ENCODE data around the gene CD247. TPM values are rescaled to one million over a fixed set of nuclear protein-coding genes. Genes with fewer than 3 reads are reported as not detected.

CD247 gene
- total and polyA plus RNA-seq, 9 of the 15 experiments (the other 6 are each of a cell fraction or from before 2014, with no cell fraction given): 0.08 to 0.42 (median 0.28) TPM; not detected in 5

- Histone ChIP-seq H3K27me3 (ENCODE audit: control insufficient read depth in 2 of 2, insufficient read depth in 2 of 2, low read length in 2 of 2) (peaks cover 8 to 21% of the 10 kb centered on the region in 2 experiments), H4K20me1 (replicated peaks; ENCODE audit: control insufficient read depth, insufficient read depth, low read length) (0 out of 2 replicates have a peak, but pooled peaks cover 3% of the 10 kb centered on the region), H3K4me1 (replicated peaks in 1 of 2; ENCODE audit: control insufficient read depth in 2 of 2, insufficient read depth in 2 of 2, low read length in 2 of 2) (peaks cover 0 to 4% of the 10 kb centered on the region in 2 experiments; a peak in 2 of 5 replicates), H3K36me3 (ENCODE audit: control insufficient read depth, insufficient read depth, low read length) (no peaks in the 10 kb centered on the region), H3K9ac (ENCODE audit: insufficient read depth in 1 of 2, low read depth in 2 of 2, low read length in 2 of 2) (no peak overlapping the region; a peak in 1 of 4 replicates), H2AFZ (ENCODE audit: low read depth, low read length) (peak overlapping the region; percentile 48), H3K4me3 (no peak overlapping the region), H3K27ac (ENCODE audit: extremely low read depth, low read depth, low read length) (no peak overlapping the region), H3K9me3 (replicated peaks; ENCODE audit: control insufficient read depth, insufficient read depth, low read depth, low read length) (no peaks in the 10 kb centered on the region), H3K79me2 (ENCODE audit: control insufficient read depth, insufficient read depth, low read length) (no peaks in the 10 kb centered on the region), H3K4me2 (ENCODE audit: insufficient read depth, low read length) (0 out of 2 replicates have a peak overlapping the region, but pooled peaks have one; percentile 6), H3K9me1 (ENCODE audit: control insufficient read depth, insufficient read depth, low read length) (no peaks in the 10 kb centered on the region)
- no peak; the same call in 2 of the 3 replicates for ATAC-seq
- BruUV-seq (replicated peaks): no TSS peak
- ChIA-PET CTCF (ENCODE audit: low intra/inter-chr PET ratio) (no interaction called here), POLR2A (interaction anchor here (0.8 to 1.8 kb wide), 5 partner anchors 10 to 172 kb away, joined by 3 to 10 read pairs (median 3); no protein-coding TSS in a partner anchor)
- FAIRE-seq: no peak
- DNase-seq (ENCODE audit: extremely low read depth in 1 of 4, low spot score in 3 of 4): no peak
- TF ChIP-seq ZC3H4 (CRISPR knock-in tag; IDR thresholded peaks at IDR 0.05; ENCODE audit: borderline replicate concordance) (no peak), E4F1 (CRISPR knock-in tag; IDR thresholded peaks at IDR 0.05; ENCODE audit: borderline replicate concordance) (no peak), SNRNP70 (optimal IDR thresholded peaks at IDR 0.05; ENCODE audit: low read depth, low read length) (no peak), ESRRA (IDR thresholded peaks at IDR 0.05; ENCODE audit: borderline replicate concordance, low read depth) (no peak), ZNF324 (CRISPR knock-in tag; IDR thresholded peaks at IDR 0.05) (no peak), CBX8 (IDR thresholded peaks at IDR 0.05; ENCODE audit: borderline replicate concordance, extremely low read depth, low read depth, low read length, poor library complexity, severe bottlenecking) (peak; percentile 34)
- TF ChIP-seq, protein P1, sequence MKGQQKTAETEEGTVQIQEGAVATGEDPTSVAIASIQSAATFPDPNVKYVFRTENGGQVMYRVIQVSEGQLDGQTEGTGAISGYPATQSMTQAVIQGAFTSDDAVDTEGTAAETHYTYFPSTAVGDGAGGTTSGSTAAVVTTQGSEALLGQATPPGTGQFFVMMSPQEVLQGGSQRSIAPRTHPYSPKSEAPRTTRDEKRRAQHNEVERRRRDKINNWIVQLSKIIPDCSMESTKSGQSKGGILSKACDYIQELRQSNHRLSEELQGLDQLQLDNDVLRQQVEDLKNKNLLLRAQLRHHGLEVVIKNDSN (CRISPR knock-in tag; IDR thresholded peaks at IDR 0.05): no peak
- 13% methylated on average over 9 of the region's 9 CpGs for WGBS (ENCODE audit: insufficient coverage, low coverage, missing lambda C conversion rate)
- in situ Hi-C loops (cut with MboI) (no loop called here), intact Hi-C loops (cut with micrococcal nuclease) (loop anchor here (2.0 kb wide), 1 partner anchor 67 kb away; no protein-coding TSS in a partner anchor)
Observed at GRCh38 chr1:167467752-167468151, 50.6 kb downstream of the CD247 start.
